Trophoblast cell (in vitro differentiated cells and primary cell): ENCODE measurements around the gene FOXJ3.

Source experiments
- DNase-seq, 2 donors: peaks; one replicate each; pipeline ENCODE4 v3.0.0-alpha.2; 2016
- H2AFZ ChIP-seq: 2 replicates; pipeline ENCODE4 v1.6.1; 2013; ENCODE audit warnings: low read length, moderate library complexity, mild to moderate bottlenecking; ENCODE audit not compliant: insufficient read depth, poor library complexity
- H2AK5ac ChIP-seq: 2 replicates; pipeline ENCODE4 v1.6.1; 2013; ENCODE audit warnings: mild to moderate bottlenecking, low read length
- H2BK120ac ChIP-seq: 2 replicates; pipeline ENCODE4 v1.6.1; 2013; ENCODE audit warnings: low read length, mild to moderate bottlenecking, moderate library complexity; ENCODE audit not compliant: insufficient read depth, poor library complexity
- H2BK12ac ChIP-seq: 2 replicates; pipeline ENCODE4 v1.6.1; 2013; ENCODE audit warnings: mild to moderate bottlenecking, low read length, moderate library complexity
- H2BK5ac ChIP-seq: 2 replicates; pipeline ENCODE4 v1.6.1; 2013; ENCODE audit warnings: low read length, low read depth, moderate library complexity, mild to moderate bottlenecking; ENCODE audit not compliant: poor library complexity
- H3K14ac ChIP-seq: 2 replicates; pipeline ENCODE4 v1.6.1; 2013; ENCODE audit warnings: mild to moderate bottlenecking, low read length
- H3K18ac ChIP-seq: 2 replicates; pipeline ENCODE4 v1.6.1; 2013; ENCODE audit warnings: mild to moderate bottlenecking, low read length
- H3K23ac ChIP-seq: 2 replicates; pipeline ENCODE4 v1.6.1; 2013; ENCODE audit warnings: low read length
- H3K27ac ChIP-seq: 2 replicates; pipeline ENCODE4 v1.5.1; 2013; ENCODE audit warnings: low read depth, mild to moderate bottlenecking, inconsistent platforms, low read length, moderate library complexity
- H3K27me3 ChIP-seq: 2 replicates; pipeline ENCODE4 v1.6.1; 2013; ENCODE audit warnings: inconsistent platforms, mild to moderate bottlenecking, low read length, moderate library complexity; ENCODE audit not compliant: insufficient read depth
- H3K36me3 ChIP-seq, 2 experiments: 1 replicate in 1 of 2; 2 replicates in 1 of 2; pipeline ENCODE4 v1.6.1; 2013; ENCODE audit warnings: low read length in 2 of 2, mild to moderate bottlenecking in 2 of 2, moderate library complexity in 1 of 2; ENCODE audit not compliant: insufficient read depth in 2 of 2, control insufficient read depth in 1 of 2
- H3K4ac ChIP-seq: 2 replicates; pipeline ENCODE4 v1.6.1; 2013; ENCODE audit warnings: low read depth, mild to moderate bottlenecking, low read length, moderate library complexity
- H3K4me1 ChIP-seq, 2 experiments: 1 replicate in 1 of 2; 2 replicates in 1 of 2; pipeline ENCODE4 v1.6.1; 2013; ENCODE audit warnings: low read length in 2 of 2, mild to moderate bottlenecking in 2 of 2, moderate library complexity in 1 of 2; ENCODE audit not compliant: insufficient read depth in 2 of 2, control insufficient read depth in 1 of 2
- H3K4me2 ChIP-seq: 2 replicates; pipeline ENCODE4 v1.6.1; 2013; ENCODE audit warnings: inconsistent platforms, mild to moderate bottlenecking, low read length, moderate library complexity
- H3K4me3 ChIP-seq: 2 replicates; pipeline ENCODE4 v1.5.1; 2013; ENCODE audit warnings: mild to moderate bottlenecking, low read depth, low read length, inconsistent platforms
- H3K79me1 ChIP-seq: one replicate; pipeline ENCODE4 v1.6.1; 2013; ENCODE audit warnings: low read length
- H3K79me2 ChIP-seq: 2 replicates; pipeline ENCODE4 v1.6.1; 2013; ENCODE audit warnings: low read length, mild to moderate bottlenecking; ENCODE audit not compliant: control insufficient read depth, insufficient read depth, poor library complexity
- H3K9ac ChIP-seq: 2 replicates; pipeline ENCODE4 v1.6.1; 2013; ENCODE audit warnings: mild to moderate bottlenecking, low read length
- H3K9me3 ChIP-seq: 2 replicates; pipeline ENCODE4 v1.6.1; 2013; ENCODE audit warnings: low read depth, mild to moderate bottlenecking, control low read depth, inconsistent platforms, low read length; ENCODE audit not compliant: insufficient read depth
- H4K12ac ChIP-seq: 2 replicates; pipeline ENCODE4 v1.6.1; 2013; ENCODE audit warnings: low read depth, mild to moderate bottlenecking, low read length, moderate library complexity
- H4K8ac ChIP-seq: 2 replicates; pipeline ENCODE4 v1.6.1; 2013; ENCODE audit warnings: low read depth, mild to moderate bottlenecking, low read length, moderate library complexity
- H4K91ac ChIP-seq: one replicate; pipeline ENCODE4 v1.6.1; 2013; ENCODE audit warnings: low read depth, mild to moderate bottlenecking, low read length, moderate library complexity
- WGBS: extraction: QIAGEN DNeasy Blood & Tissue Kit; methylation state at CpG from one replicate; pipeline ENCODE4 v1.1.7; 2013; ENCODE audit warnings: missing lambda C conversion rate; ENCODE audit not compliant: insufficient read length, insufficient coverage; ENCODE audit errors: extremely low coverage; 5-methylcytosine and 5-hydroxymethylcytosine counted together

The FOXJ3 gene

GRCh38 chr1:42340901-42341300, 5.9 kb upstream of the FOXJ3 start:
- Histone ChIP-seq H3K79me2 (no peaks in the 10 kb centered on the region), H3K4me3 (no peak overlapping the region), H3K14ac (no peak overlapping the region), H4K91ac (no peak overlapping the region), H4K8ac (no peak overlapping the region), H3K9ac (no peak overlapping the region), H3K27me3 (no peaks in the 10 kb centered on the region), H3K4ac (no peak overlapping the region), H3K9me3 (no peaks in the 10 kb centered on the region), H2AK5ac (no peak overlapping the region), H3K36me3 (no peaks in the 10 kb centered on the region), H3K23ac (no peak overlapping the region), H2BK12ac (no peak overlapping the region), H3K4me1 (peaks cover 7 to 8% of the 10 kb centered on the region in 2 experiments), H4K12ac (no peak overlapping the region), H3K4me2 (no peak overlapping the region), H3K18ac (no peak overlapping the region), H2BK5ac (no peak overlapping the region), H2AFZ (no peak overlapping the region), H3K27ac (no peak overlapping the region), H2BK120ac (no peak overlapping the region), H3K79me1 (peaks cover 3% of the 10 kb centered on the region)
- peak in 1 of 2 donors; percentile 48 for DNase-seq
- no CpG with 5 or more reads among the region's 1 CpG for WGBS

GRCh38 chr1:42340093-42340492, 5.1 kb upstream of the FOXJ3 start:
- DNase-seq = no peak
- Histone ChIP-seq H3K79me2 (peaks cover 4% of the 10 kb centered on the region), H3K27me3 (no peaks in the 10 kb centered on the region), H3K9me3 (no peaks in the 10 kb centered on the region), H3K23ac (no peak overlapping the region), H2AK5ac (no peak overlapping the region), H2BK5ac (no peak overlapping the region), H2BK120ac (no peak overlapping the region), H3K36me3 (no peaks in the 10 kb centered on the region), H3K27ac (no peak overlapping the region), H2BK12ac (no peak overlapping the region), H4K91ac (no peak overlapping the region), H3K4me1 (peaks cover 7 to 8% of the 10 kb centered on the region in 2 experiments), H3K9ac (no peak overlapping the region), H3K79me1 (peaks cover 9% of the 10 kb centered on the region), H4K12ac (no peak overlapping the region), H2AFZ (no peak overlapping the region), H3K4me2 (no peak overlapping the region), H3K4me3 (no peak overlapping the region), H3K18ac (no peak overlapping the region), H3K4ac (no peak overlapping the region), H3K14ac (no peak overlapping the region), H4K8ac (no peak overlapping the region)
- WGBS = no CpG with 5 or more reads among the region's 2 CpGs

GRCh38 chr1:42336978-42337377, 1.9 kb upstream of the FOXJ3 start:
- peaks cover 14% of the 10 kb centered on the region for H3K79me2 ChIP-seq
- no peaks in the 10 kb centered on the region for H3K36me3 ChIP-seq
- H3K4me3 ChIP-seq = no peak overlapping the region
- H4K8ac ChIP-seq = peak overlapping the region; percentile 77
- H2BK120ac ChIP-seq = no peak overlapping the region
- H3K27ac ChIP-seq = peak overlapping the region; percentile 73
- no peak overlapping the region for H2AK5ac ChIP-seq
- no peak overlapping the region for H4K91ac ChIP-seq
- H3K4me2 ChIP-seq = no peak overlapping the region
- peak overlapping the region; percentile 25 for H2AFZ ChIP-seq
- H3K9ac ChIP-seq = no peak overlapping the region
- peak overlapping the region; percentile 35 for H2BK5ac ChIP-seq
- peaks cover 7 to 8% of the 10 kb centered on the region in 2 experiments for H3K4me1 ChIP-seq
- peaks cover 16% of the 10 kb centered on the region for H3K79me1 ChIP-seq
- no peak overlapping the region for H4K12ac ChIP-seq
- no peaks in the 10 kb centered on the region for H3K27me3 ChIP-seq
- peak overlapping the region; percentile 41 for H2BK12ac ChIP-seq
- peak in 1 of 2 donors; percentile 57 for DNase-seq
- H3K4ac ChIP-seq = no peak overlapping the region
- no peak overlapping the region for H3K18ac ChIP-seq
- WGBS = no CpG with 5 or more reads among the region's 6 CpGs
- no peak overlapping the region for H3K14ac ChIP-seq
- H3K9me3 ChIP-seq = no peaks in the 10 kb centered on the region
- no peak overlapping the region for H3K23ac ChIP-seq

- Histone ChIP-seq H3K4ac (peak overlapping the region; percentile 41), H3K18ac (no peak overlapping the region), H2BK12ac (no peak overlapping the region), H4K12ac (no peak overlapping the region), H3K79me2 (peaks cover 18% of the 10 kb centered on the region), H3K4me1 (peaks cover 7 to 8% of the 10 kb centered on the region in 2 experiments), H3K27me3 (no peaks in the 10 kb centered on the region), H3K9ac (peak overlapping the region; percentile 49), H3K23ac (no peak overlapping the region), H3K4me2 (peak overlapping the region; percentile 80), H4K8ac (peak overlapping the region; percentile 86), H3K4me3 (peak overlapping the region; percentile 94), H2BK5ac (peak overlapping the region; percentile 68), H3K36me3 (no peaks in the 10 kb centered on the region), H3K79me1 (peaks cover 16% of the 10 kb centered on the region), H2AK5ac (no peak overlapping the region), H4K91ac (peak overlapping the region; percentile 87), H2AFZ (peak overlapping the region; percentile 92), H3K27ac (peak overlapping the region; percentile 89), H3K9me3 (no peaks in the 10 kb centered on the region), H2BK120ac (peak overlapping the region; percentile 65), H3K14ac (peak overlapping the region; percentile 82)
- peak; percentile 90 to 99 for DNase-seq
- no CpG with 5 or more reads among the region's 9 CpGs for WGBS
These were observed 929 bp upstream of the FOXJ3 start for GRCh38 chr1:42335809-42336518.
